ENCODE measurements around the gene KCNQ1. TPM values are rescaled to one million over a fixed set of nuclear protein-coding genes. Genes with fewer than 3 reads are reported as not detected.

Gene KCNQ1
- total RNA-seq, 1 donor from 2014 or later, result 1.6 TPM

DNA sequence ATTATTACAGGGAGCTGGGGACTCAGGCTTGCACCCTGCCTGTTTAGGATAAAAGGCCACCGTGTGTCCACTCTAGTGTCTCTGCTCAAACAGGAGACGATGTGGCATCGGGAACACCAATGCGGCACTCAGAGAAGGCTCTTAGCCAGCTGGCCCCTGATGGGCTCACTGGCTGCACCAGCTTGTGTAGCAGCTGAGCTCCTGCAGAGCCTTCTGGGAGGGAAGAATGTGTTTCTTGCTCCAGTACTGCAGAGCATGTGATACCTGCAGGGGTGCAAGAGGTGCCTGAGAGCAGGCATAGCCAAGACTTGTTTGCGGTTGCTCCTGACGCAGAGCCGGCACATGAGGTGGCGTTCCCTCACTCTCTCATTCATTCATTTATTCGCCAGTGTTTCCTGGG is 299.4 kb downstream of the KCNQ1 start:
- TF ChIP-seq, protein P1, sequence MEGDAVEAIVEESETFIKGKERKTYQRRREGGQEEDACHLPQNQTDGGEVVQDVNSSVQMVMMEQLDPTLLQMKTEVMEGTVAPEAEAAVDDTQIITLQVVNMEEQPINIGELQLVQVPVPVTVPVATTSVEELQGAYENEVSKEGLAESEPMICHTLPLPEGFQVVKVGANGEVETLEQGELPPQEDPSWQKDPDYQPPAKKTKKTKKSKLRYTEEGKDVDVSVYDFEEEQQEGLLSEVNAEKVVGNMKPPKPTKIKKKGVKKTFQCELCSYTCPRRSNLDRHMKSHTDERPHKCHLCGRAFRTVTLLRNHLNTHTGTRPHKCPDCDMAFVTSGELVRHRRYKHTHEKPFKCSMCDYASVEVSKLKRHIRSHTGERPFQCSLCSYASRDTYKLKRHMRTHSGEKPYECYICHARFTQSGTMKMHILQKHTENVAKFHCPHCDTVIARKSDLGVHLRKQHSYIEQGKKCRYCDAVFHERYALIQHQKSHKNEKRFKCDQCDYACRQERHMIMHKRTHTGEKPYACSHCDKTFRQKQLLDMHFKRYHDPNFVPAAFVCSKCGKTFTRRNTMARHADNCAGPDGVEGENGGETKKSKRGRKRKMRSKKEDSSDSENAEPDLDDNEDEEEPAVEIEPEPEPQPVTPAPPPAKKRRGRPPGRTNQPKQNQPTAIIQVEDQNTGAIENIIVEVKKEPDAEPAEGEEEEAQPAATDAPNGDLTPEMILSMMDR (IDR thresholded peaks at IDR 0.05; ENCODE audit: insufficient read depth, low read length, severe bottlenecking), result no peak
- Histone ChIP-seq H3K36me3 (ENCODE audit: control insufficient read depth, insufficient read depth, low read length) (no peaks in the 10 kb centered on the region), H3K4me3 (ENCODE audit: low read depth, low read length) (no peak overlapping the region), H3K27me3 (ENCODE audit: control insufficient read depth, insufficient read depth, low read length) (no peaks in the 10 kb centered on the region)
- DNase-seq (ENCODE audit: low read depth) (no peak), FAIRE-seq (no peak)

DNA sequence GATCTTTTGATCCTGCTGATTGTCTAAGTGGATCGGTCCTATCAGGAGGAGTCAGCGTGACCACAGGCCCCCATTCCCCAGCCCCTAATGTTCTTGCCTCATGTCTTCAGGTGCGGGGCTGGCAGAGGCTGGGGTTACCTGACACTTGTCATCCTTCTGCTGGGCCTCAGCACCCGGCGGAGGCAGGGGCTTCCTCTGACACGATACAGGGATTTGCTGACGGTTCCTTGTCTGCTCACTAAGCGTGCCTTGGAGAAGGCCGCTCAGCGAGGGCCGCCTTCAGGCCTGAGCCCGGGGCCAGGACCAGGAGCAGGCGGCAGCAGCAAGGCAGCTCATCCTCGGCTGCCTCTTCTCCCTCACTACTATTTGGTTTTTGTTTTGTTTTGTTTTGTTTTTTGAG is 300.7 kb downstream of the KCNQ1 start:
- TF ChIP-seq, protein P1 (IDR thresholded peaks at IDR 0.05; ENCODE audit: insufficient read depth, low read length, severe bottlenecking), result no peak
- FAIRE-seq (no peak), DNase-seq (ENCODE audit: low read depth) (no peak)
- Histone ChIP-seq H3K36me3 (ENCODE audit: control insufficient read depth, insufficient read depth, low read length) (no peaks in the 10 kb centered on the region), H3K4me3 (ENCODE audit: low read depth, low read length) (no peak overlapping the region), H3K27me3 (ENCODE audit: control insufficient read depth, insufficient read depth, low read length) (no peaks in the 10 kb centered on the region)

DNA sequence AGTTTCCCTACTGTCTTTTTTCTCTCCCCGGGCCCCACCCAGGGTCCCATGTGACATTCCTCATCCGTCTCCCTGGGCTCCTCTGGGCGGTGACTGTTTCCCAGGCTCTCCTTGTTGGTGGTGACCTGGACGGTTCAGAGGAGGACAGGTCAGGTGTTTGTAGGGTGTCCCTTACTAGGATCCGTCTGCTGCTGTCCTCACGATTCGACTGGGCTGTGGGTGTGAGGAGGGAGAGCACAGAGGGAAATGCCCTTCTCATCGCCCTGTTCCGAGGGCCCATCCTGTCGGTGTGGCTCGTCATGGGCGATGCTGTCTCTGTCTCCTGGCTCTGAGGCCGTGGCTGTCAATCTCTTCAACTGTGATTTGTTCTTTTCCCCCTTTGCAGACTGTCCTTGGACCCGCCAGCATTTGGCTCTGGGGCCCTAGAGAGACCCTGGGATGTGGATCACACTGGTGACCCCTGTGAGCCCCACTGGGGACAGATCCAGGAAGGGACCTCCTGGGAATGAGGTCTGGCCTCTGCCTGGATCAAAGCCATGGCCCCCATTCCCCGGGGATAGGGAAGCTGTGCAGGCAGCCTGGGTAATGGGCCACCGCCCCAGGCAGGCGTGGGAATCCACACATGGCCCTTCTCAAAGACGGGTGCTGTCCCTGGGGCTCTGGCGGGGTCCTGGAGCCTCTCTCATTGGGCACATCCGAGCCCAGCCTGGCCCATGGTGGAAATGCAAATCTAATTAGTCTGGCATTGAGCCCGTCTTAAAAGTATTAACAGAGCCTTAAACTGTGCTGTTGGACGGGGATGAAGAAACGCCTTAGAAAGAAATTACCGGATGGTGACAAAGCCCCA is 301.8 kb downstream of the KCNQ1 start:
- Histone ChIP-seq H3K36me3 (ENCODE audit: control insufficient read depth, insufficient read depth, low read length) (no peaks in the 10 kb centered on the region), H3K27me3 (ENCODE audit: control insufficient read depth, insufficient read depth, low read length) (no peaks in the 10 kb centered on the region), H3K4me3 (ENCODE audit: low read depth, low read length) (no peak overlapping the region)
- FAIRE-seq, result no peak
- DNase-seq (ENCODE audit: low read depth), result no peak
- TF ChIP-seq, protein P1 (IDR thresholded peaks at IDR 0.05; ENCODE audit: insufficient read depth, low read length, severe bottlenecking), result no peak

DNA sequence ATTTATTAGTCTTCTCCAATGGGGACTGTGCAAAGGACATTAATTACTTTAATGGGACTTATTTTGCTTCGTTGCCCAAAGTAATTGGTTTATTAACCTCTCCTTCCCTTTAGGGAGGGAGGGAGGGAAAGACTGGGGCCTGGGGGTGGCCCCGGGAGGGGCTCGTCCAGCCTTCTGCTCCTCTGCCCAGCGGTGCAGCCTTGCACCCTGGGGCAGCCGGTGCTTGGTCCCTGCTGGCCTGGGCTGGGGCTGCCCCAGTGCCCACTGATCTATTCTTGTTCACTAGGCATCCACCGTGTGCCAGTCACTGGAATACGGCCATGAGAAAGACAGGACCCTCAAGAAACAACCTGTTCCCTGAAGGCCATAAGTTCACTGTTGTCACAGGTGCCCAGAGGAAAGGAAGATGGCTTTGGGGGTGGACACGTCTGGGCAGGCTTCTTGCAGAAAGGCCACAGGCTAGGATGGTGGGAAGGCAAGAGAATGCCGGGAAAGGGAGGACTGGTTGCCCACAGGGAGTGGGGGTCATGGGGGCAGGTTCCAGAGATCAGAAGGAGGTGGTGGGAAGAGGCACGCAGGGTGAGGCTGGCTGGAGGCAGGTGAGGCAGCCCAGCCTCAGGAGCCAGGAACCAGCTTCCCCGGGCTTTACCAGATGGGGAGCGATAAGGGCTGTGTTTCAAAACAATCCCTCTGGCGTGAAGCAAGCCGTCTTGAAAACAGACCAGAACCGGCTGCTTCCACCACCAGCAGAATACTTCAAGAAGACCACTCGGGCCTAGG is 302.6 kb downstream of the KCNQ1 start:
- FAIRE-seq, result no peak
- no peaks in the 10 kb centered on the region for H3K27me3 ChIP-seq (ENCODE audit: control insufficient read depth, insufficient read depth, low read length)

DNA sequence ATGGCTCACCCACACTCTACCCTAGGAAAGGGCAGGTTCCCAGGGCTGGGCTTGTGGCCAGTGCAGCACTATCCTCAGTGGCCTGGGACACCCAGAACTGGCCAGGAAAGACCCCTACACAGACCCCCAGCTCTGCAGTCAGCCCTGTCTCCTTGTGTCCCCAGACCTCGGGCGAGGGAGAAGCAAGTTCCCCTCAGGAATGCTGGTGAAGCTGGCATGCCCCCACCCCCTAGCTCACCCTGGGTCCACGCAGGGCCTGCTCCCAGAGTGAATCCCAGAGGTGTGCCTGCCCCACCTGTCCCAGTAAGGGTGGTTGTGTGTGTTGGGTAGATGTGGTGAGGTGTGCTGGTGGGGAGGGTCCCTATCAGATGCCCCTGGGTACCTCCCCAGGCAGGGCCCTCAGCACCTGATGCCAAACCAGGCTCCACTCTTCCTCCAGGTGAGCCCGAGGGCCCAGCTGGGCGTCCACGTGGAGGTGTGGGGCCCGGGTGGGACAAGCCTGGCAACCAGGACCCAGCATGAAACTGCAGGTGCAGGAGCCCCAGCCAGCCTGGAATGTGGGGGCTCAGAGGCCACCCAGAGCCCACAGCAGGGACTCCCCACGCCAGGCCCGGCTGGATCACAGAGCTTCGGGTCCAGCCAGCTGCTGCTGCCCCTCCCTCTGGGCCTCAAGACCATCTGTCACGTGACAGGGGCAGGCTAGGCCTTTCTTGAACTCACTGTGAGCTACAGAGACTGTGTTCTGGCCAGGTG is 303.4 kb downstream of the KCNQ1 start:
- no peak for DNase-seq (ENCODE audit: low read depth)
- Histone ChIP-seq H3K27me3 (ENCODE audit: control insufficient read depth, insufficient read depth, low read length) (no peaks in the 10 kb centered on the region), H3K4me3 (ENCODE audit: low read depth, low read length) (no peak overlapping the region), H3K36me3 (ENCODE audit: control insufficient read depth, insufficient read depth, low read length) (no peaks in the 10 kb centered on the region)
- FAIRE-seq, result no peak
- TF ChIP-seq, protein P1 (IDR thresholded peaks at IDR 0.05; ENCODE audit: insufficient read depth, low read length, severe bottlenecking), result no peak

More for the DNA sequence above, 302.6 kb downstream of the KCNQ1 start:
- no peak overlapping the region for H3K4me3 ChIP-seq (ENCODE audit: low read depth, low read length)
- H3K36me3 ChIP-seq (ENCODE audit: control insufficient read depth, insufficient read depth, low read length), result no peaks in the 10 kb centered on the region
- TF ChIP-seq, protein P1 (IDR thresholded peaks at IDR 0.05; ENCODE audit: insufficient read depth, low read length, severe bottlenecking), result no peak
- DNase-seq (ENCODE audit: low read depth), result no peak

Data from bronchial epithelial cell (primary cell).